K562 (cell line): ENCODE measurements around the gene TMEFF1. TPM values are rescaled to one million over a fixed set of nuclear protein-coding genes. Genes with fewer than 3 reads are reported as not detected.
A peak's percentile ranks its signal among the peaks of the same experiment; 100 is the strongest.

Source experiments
- CTBP1 ChIP-seq: fragments of 450-650 bp; IDR thresholded peaks from 2 replicates; pipeline ENCODE4 v1.6.1; 2016; ENCODE audit warnings: borderline replicate concordance
- KLF6 ChIP-seq: fragments of 250-450 bp; sonication (Bioruptor Pico); IDR thresholded peaks from 2 replicates; pipeline ENCODE4 v1.4.0; 2020; ENCODE audit warnings: mild to moderate bottlenecking, moderate library complexity, borderline replicate concordance
- NCOA6 ChIP-seq: fragments of 450-650 bp; IDR thresholded peaks from 2 replicates; pipeline ENCODE4 v1.6.1; 2017; ENCODE audit warnings: mild to moderate bottlenecking
- NELFE ChIP-seq: IDR thresholded peaks from 2 replicates; pipeline ENCODE4 v1.6.1; 2011; ENCODE audit warnings: mild to moderate bottlenecking; ENCODE audit not compliant: insufficient read depth, insufficient read length
- POLR2G ChIP-seq: fragments of 200-400 bp; formaldehyde crosslinking; IDR thresholded peaks from 2 replicates; pipeline ENCODE4 v1.6.1; 2017; ENCODE audit warnings: low read depth, mild to moderate bottlenecking, antibody characterized with exemption, low read length, moderate library complexity
- RBBP5 ChIP-seq: fragments of 200-600 bp; sonication (generic); IDR thresholded peaks from 2 replicates; pipeline ENCODE4 v1.6.1; 2012; ENCODE audit warnings: borderline replicate concordance, mild to moderate bottlenecking, low read length, control low read depth, inconsistent platforms; ENCODE audit not compliant: insufficient read depth, poor library complexity, severe bottlenecking
- TEAD1 ChIP-seq, 2 experiments: fragments of 450-650 bp in 1 of 2; sonication (generic) in 1 of 2; formaldehyde crosslinking; IDR thresholded peaks; 2 replicates each; pipeline versions ENCODE4 v1.4.0 to v1.8.0; 2020 to 2022; ENCODE audit warnings: mild to moderate bottlenecking in 2 of 2, missing genetic modification reagents in 1 of 2
- U2AF1 ChIP-seq: fragments of 200-400 bp; formaldehyde crosslinking; optimal IDR thresholded peaks from 2 replicates; pipeline ENCODE3; 2017; ENCODE audit warnings: mild to moderate bottlenecking, low read depth, low read length, moderate library complexity
- ZBED1 ChIP-seq: IDR thresholded peaks from 2 replicates; pipeline ENCODE4 v1.6.1; 2014
- ZBTB7A ChIP-seq: IDR thresholded peaks from 2 replicates; pipeline ENCODE4 v1.6.1; 2011; ENCODE audit warnings: low read depth, mild to moderate bottlenecking, low read length, moderate library complexity, borderline replicate concordance; ENCODE audit not compliant: control insufficient read depth
- ZNF311 ChIP-seq: fragments of 250-450 bp; sonication (Bioruptor Pico); IDR thresholded peaks from 2 replicates; pipeline ENCODE4 v1.4.0; 2020; ENCODE audit warnings: mild to moderate bottlenecking, moderate library complexity
- polyA plus RNA-seq, 8 experiments: library from polyadenylated mRNA; depleted of rRNA in 4 of 8; stranded (reverse) in 5 of 8; unstranded in 3 of 8; fragments of >200 nt; fragmentation: Nextera tagmentation in 2 of 8; fragmentation: Illumina TruSeq in 1 of 8; extraction: Ambion mirVana in 2 of 8; extraction: Trizol in 1 of 8; gene quantifications; 2 replicates each; pipeline versions ENCODE4 v1.2.1 to v1.2.3, GENCODE V29; 2011 to 2014; ENCODE audit warnings: inconsistent platforms in 1 of 8, missing spikeins in 1 of 8
- total RNA-seq, 7 experiments: library from RNA; depleted of rRNA in 6 of 7; stranded (reverse); fragments of >200 nt in 6 of 7; fragmentation: Illumina TruSeq in 2 of 7; extraction: Trizol in 2 of 7; gene quantifications; 2 replicates each; pipeline versions ENCODE4 v1.2.1 to v1.2.3, GENCODE V29; 2011 to 2021; ENCODE audit warnings: low replicate concordance in 1 of 7
- TF ChIP-seq, protein P1 (sequence below): IDR thresholded peaks from 2 replicates; pipeline ENCODE4 v1.6.1; 2014; ENCODE audit warnings: antibody characterized with exemption
- TF ChIP-seq, protein P2 (sequence below): sonication (generic); formaldehyde crosslinking; IDR thresholded peaks from 2 replicates; pipeline ENCODE4 v1.8.0; 2022; ENCODE audit warnings: mild to moderate bottlenecking, missing genetic modification reagents

TMEFF1 gene
- total and polyA plus RNA-seq, 9 of the 15 experiments (the other 6 are each of a cell fraction or from before 2014, with no cell fraction given), result 0.07 to 1.1 (median 0.28) TPM; not detected in 2

DNA sequence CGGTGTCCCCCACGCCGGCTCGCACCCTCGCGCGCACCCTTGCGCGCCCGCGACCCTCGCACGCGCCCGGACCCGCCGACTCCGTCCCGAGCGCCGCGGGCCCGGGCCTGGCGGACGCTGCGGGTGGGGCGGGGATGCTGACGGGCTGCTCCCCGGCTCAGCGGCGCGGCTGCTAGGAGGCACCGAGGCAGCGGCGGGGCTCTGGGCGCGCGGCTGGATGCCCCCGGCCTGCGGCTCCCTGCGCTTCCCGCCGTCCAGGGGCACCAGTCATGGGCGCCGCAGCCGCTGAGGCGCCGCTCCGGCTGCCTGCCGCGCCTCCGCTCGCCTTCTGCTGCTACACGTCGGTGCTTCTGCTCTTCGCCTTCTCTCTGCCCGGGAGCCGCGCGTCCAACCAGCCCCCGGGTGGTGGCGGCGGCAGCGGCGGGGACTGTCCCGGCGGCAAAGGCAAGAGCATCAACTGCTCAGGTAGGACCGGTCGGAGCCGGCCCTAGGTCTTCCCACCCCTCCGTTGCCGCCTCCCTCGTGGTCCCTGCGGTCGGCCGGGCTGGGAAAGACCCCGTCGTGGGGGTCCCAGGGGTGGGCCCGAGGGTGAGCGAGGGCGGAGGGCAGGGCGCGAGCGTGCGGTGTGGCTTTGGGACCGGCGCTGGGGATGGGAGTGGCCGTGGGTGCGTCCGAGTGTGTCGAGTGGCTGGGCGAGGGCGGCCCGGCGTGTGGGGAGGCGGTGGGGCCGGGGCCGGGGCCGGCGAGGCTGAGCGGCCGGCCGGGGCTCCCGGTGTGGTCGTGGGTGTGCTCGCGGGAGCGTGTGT, 530 bp downstream of the TMEFF1 start (continued):
- TF ChIP-seq, protein P1, sequence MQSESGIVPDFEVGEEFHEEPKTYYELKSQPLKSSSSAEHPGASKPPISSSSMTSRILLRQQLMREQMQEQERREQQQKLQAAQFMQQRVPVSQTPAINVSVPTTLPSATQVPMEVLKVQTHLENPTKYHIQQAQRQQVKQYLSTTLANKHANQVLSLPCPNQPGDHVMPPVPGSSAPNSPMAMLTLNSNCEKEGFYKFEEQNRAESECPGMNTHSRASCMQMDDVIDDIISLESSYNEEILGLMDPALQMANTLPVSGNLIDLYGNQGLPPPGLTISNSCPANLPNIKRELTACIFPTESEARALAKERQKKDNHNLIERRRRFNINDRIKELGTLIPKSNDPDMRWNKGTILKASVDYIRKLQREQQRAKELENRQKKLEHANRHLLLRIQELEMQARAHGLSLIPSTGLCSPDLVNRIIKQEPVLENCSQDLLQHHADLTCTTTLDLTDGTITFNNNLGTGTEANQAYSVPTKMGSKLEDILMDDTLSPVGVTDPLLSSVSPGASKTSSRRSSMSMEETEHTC, result no peak
- TF ChIP-seq KLF6 (CRISPR knock-in tag) (no peak), ZBTB7A (peak; percentile 14; the same call in 1 of the 2 replicates), NCOA6 (peak; percentile 84), ZNF311 (CRISPR knock-in tag) (no peak), NELFE (no peak), TEAD1 (CRISPR knock-in tag; IDR thresholded peaks at IDR 0.05) (0 out of 4 replicates have a peak, but pooled peaks of 1 of the 2 experiments have one; percentile 17), U2AF1 (no peak), POLR2G (peak; percentile 39; the same call in 1 of the 2 replicates), RBBP5 (peak; percentile 56), ZBED1 (no peak), CTBP1 (peak; percentile 64; the same call in 1 of the 2 replicates)
- TF ChIP-seq, protein P2, sequence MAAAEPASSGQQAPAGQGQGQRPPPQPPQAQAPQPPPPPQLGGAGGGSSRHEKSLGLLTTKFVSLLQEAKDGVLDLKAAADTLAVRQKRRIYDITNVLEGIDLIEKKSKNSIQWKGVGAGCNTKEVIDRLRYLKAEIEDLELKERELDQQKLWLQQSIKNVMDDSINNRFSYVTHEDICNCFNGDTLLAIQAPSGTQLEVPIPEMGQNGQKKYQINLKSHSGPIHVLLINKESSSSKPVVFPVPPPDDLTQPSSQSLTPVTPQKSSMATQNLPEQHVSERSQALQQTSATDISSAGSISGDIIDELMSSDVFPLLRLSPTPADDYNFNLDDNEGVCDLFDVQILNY (CRISPR knock-in tag), result no peak
